SK-N-MC (cell line): Measurements from ENCODE around the gene SERPIND1.

Experiments
- EZH2 ChIP-seq: fragments of 200-600 bp; sonication (generic); IDR thresholded peaks from one replicate; pipeline ENCODE4 v1.6.1; 2017; ENCODE audit warnings: antibody characterized with exemption
- FOXP2 ChIP-seq: optimal IDR thresholded peaks from 2 replicates; pipeline ENCODE3; 2011; ENCODE audit warnings: mild to moderate bottlenecking, moderate library complexity; ENCODE audit not compliant: insufficient read depth; ENCODE audit errors: extremely low read length, control extremely low read depth
- POLR2AphosphoS5 ChIP-seq: IDR thresholded peaks from 2 replicates; pipeline ENCODE4 v1.6.1; 2012; ENCODE audit warnings: mild to moderate bottlenecking, low read depth, low read length, borderline replicate concordance

- TF ChIP-seq POLR2AphosphoS5 (no peak), EZH2 (no peak), FOXP2 (no peak)
Observed at GRCh38 chr22:20756846-20757245, 17.1 kb upstream of the SERPIND1 start.
